AG10803 (cell line): ENCODE data around the gene THYN1.

Source experiments
- DNase-seq: peaks from one replicate; pipeline ENCODE4 v3.0.0; 2010; ENCODE audit warnings: low read depth
- H3K4me3 ChIP-seq: 2 replicates; pipeline ENCODE4 v1.5.1; 2011; ENCODE audit warnings: mild to moderate bottlenecking, low read length, control low read depth
- CTCF ChIP-seq: conservative IDR thresholded peaks from 2 replicates; pipeline ENCODE4 v1.5.1; 2011; ENCODE audit warnings: mild to moderate bottlenecking, low read length, control low read depth, inconsistent platforms

Gene THYN1

GRCh38 chr11:134246100-134246499 lies 7.1 kb downstream of the THYN1 start:
- DNase-seq: no peak
- no peak for TF ChIP-seq CTCF
- no peak overlapping the region for H3K4me3 ChIP-seq

- TF ChIP-seq CTCF: no peak
- DNase-seq: no peak
- H3K4me3 ChIP-seq: no peak overlapping the region
Measured at GRCh38 chr11:134245434-134245833, 7.7 kb downstream of the THYN1 start.

GRCh38 chr11:134244593-134244992 lies 8.6 kb downstream of the THYN1 start:
- TF ChIP-seq CTCF: peak; percentile 52
- peak; percentile 27 for DNase-seq
- no peak overlapping the region for H3K4me3 ChIP-seq

- TF ChIP-seq CTCF: no peak
- DNase-seq: no peak
- no peak overlapping the region for H3K4me3 ChIP-seq
Measured at GRCh38 chr11:134243913-134244312, 9.2 kb downstream of the THYN1 start.

- DNase-seq: no peak
- TF ChIP-seq CTCF: no peak
- no peak overlapping the region for H3K4me3 ChIP-seq
Measured at GRCh38 chr11:134242376-134242775, 10.8 kb downstream of the THYN1 start.

- no peak for TF ChIP-seq CTCF
- H3K4me3 ChIP-seq: no peak overlapping the region
- DNase-seq: no peak
Measured at GRCh38 chr11:134240592-134240991, 12.6 kb downstream of the THYN1 start.

GRCh38 chr11:134238956-134239355 lies 14.2 kb downstream of the THYN1 start:
- no peak for DNase-seq
- H3K4me3 ChIP-seq: no peak overlapping the region
- no peak for TF ChIP-seq CTCF
